ENCODE measurements around the gene CNEP1R1. TPM values are rescaled to one million over a fixed set of nuclear protein-coding genes. Genes with fewer than 3 reads are reported as not detected.

The CNEP1R1 gene
- total RNA-seq, 1 experiment from 2014 or later: 10.5 TPM

DNA sequence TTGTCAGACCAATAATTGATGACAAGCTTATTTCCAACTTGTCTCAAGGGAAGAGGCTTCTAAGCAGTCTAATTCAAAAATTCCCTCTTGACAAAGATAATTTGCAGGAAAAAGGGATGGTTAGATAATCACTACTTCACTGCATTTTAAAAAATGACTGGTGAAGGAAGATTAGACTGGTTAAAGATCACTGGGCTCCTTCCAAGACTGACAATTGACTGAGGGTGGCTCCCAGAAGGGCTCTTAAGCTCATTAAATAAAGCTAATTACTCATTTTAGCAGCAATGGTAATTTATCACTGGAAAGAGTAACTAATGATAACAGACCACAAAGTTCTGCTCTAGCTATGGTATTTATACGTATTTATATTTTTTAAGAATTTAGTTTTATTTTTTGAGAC lies 36.3 kb downstream of the CNEP1R1 start:
- ATAC-seq (no peak), DNase-seq (no peak)
- Histone ChIP-seq H3K9ac (ENCODE audit: low read length) (no peak overlapping the region), H3K4me3 (ENCODE audit: low read length) (no peak overlapping the region), H2AFZ (ENCODE audit: low read length) (no peak overlapping the region), H3K27ac (ENCODE audit: low read length) (no peak overlapping the region), H3K4me2 (ENCODE audit: low read length) (no peak overlapping the region), H3K79me2 (ENCODE audit: low read length) (peaks cover under 1% of the 10 kb centered on the region), H3K9me3 (ENCODE audit: low read length) (no peaks in the 10 kb centered on the region), H3F3A (ENCODE audit: low read length, unreplicated experiment) (no peaks in the 10 kb centered on the region), H4K20me1 (ENCODE audit: low read length) (no peaks in the 10 kb centered on the region), H3K9me2 (replicated peaks; ENCODE audit: low read length) (no peaks in the 10 kb centered on the region), H3K27me3 (ENCODE audit: low read length) (no peaks in the 10 kb centered on the region), H3K36me3 (ENCODE audit: low read depth, low read length) (no peaks in the 10 kb centered on the region), H3K4me1 (ENCODE audit: insufficient read depth, low read length) (no peaks in the 10 kb centered on the region)
- CTCF ChIA-PET: interaction anchor here (0.6 to 0.7 kb wide), 2 partner anchors 36 to 149 kb away, joined by 3 to 4 read pairs; partner anchors contain the start of gene CNEP1R1
- POLR2A ChIA-PET (ENCODE audit: unreplicated experiment): no interaction called here
- intact Hi-C loops (cut with micrococcal nuclease): loop anchor here (10.0 kb wide), 1 partner anchor 93 kb away; the partner anchor contains the start of gene TENT4B
- BruUV-seq (replicated peaks): no TSS peak
- TF ChIP-seq, protein P1, sequence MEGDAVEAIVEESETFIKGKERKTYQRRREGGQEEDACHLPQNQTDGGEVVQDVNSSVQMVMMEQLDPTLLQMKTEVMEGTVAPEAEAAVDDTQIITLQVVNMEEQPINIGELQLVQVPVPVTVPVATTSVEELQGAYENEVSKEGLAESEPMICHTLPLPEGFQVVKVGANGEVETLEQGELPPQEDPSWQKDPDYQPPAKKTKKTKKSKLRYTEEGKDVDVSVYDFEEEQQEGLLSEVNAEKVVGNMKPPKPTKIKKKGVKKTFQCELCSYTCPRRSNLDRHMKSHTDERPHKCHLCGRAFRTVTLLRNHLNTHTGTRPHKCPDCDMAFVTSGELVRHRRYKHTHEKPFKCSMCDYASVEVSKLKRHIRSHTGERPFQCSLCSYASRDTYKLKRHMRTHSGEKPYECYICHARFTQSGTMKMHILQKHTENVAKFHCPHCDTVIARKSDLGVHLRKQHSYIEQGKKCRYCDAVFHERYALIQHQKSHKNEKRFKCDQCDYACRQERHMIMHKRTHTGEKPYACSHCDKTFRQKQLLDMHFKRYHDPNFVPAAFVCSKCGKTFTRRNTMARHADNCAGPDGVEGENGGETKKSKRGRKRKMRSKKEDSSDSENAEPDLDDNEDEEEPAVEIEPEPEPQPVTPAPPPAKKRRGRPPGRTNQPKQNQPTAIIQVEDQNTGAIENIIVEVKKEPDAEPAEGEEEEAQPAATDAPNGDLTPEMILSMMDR (conservative IDR thresholded peaks at IDR 0.05; ENCODE audit: low read depth, low read length): no peak
- TF ChIP-seq EZH2phosphoT487 (IDR thresholded peaks at IDR 0.05; ENCODE audit: borderline replicate concordance, low read length) (no peak), EZH2 (IDR thresholded peaks at IDR 0.05; ENCODE audit: low read length, unreplicated experiment) (no peak)

DNA sequence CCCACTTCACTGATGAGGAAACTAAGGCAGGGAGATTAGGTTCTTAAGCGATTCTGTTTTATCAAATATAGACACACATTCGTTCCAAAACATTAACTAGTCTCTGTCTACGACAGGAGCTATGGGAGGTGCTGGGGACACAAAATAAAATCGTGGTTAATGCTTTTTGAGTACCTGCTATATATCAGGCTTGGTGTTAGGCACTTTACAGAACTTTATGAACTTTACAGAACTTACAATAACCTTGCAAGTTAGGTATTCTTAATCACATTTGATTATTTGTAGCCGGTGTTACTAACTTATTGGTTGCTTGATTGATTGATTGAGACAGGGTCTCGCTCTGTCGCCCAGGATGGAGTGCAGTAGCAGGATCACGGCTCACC lies 40.2 kb downstream of the CNEP1R1 start:
- POLR2A ChIA-PET (ENCODE audit: unreplicated experiment): no interaction called here
- BruUV-seq (replicated peaks): TSS peak; percentile 79
- CTCF ChIA-PET: interaction anchor here (1.0 kb wide), 1 partner anchor 40 kb away, joined by 3 read pairs; the partner anchor contains the start of gene CNEP1R1

DNA sequence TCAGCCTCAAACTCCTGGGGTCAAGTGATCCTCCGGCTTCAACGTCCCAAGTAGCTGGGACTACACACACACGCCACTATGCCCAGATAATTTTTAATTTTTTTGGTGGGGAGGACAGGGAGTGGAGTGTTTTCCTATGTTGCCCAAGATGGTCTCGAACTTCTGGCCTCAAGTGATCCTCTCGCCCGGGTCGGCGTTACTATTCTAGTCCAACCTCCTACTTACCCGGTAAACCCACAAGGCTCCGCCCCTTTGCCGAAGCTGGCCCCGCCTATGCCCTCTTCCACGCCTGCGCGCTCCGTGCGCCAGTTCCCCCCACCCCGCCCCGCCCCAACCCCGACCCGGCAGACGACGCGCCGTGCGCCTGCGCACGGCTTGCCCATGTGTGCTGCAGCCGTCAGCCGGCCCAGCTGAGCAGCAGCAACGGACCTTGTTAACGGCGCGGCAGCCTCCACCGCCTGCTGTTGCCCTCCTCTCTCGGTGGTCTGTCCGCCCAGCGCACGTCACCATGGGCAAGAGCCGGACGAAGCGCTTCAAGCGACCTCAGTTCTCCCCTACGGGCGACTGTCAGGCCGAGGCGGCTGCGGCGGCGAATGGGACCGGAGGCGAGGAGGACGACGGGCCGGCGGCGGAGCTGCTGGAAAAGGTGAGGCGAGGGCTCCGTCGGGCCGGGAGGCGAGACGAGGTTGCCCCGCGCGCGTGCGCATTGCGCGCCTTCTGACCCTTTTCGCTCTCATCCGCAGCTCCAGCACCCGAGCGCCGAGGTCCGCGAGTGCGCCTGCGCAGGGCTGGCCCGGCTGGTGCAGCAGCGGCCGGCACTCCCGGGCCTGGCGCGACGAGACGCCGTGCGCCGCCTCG lies 40.8 kb downstream of the CNEP1R1 start, which contains the start of gene HEATR3:
Gene HEATR3, plus strand, starts transcription at position 347 of the 858 bp plus-strand sequence. Its CDS starts 162 bp downstream, at position 509.
- H3K79me2 ChIP-seq (ENCODE audit: low read length): peaks cover 39% of the 10 kb centered on the region
- peak; percentile 87 for DNase-seq
- H3K4me1 ChIP-seq (ENCODE audit: insufficient read depth, low read length): peaks cover 9% of the 10 kb centered on the region
- intact Hi-C loops (cut with micrococcal nuclease): loop anchor here (2.0 to 10.0 kb wide), 3 partner anchors 39 to 145 kb away; partner anchors contain the start of genes CNEP1R1 and TENT4B
- H3F3A ChIP-seq (ENCODE audit: low read length, unreplicated experiment): no peaks in the 10 kb centered on the region
- POLR2A ChIA-PET (ENCODE audit: unreplicated experiment): interaction anchor here (0.6 to 1.0 kb wide), 3 partner anchors 40 to 172 kb away, joined by 3 to 10 read pairs (median 4); partner anchors contain the start of gene CNEP1R1
- H3K36me3 ChIP-seq (ENCODE audit: low read depth, low read length): peaks cover 3% of the 10 kb centered on the region
- no peaks in the 10 kb centered on the region for H3K9me3 ChIP-seq (ENCODE audit: low read length)
- no peaks in the 10 kb centered on the region for H3K9me2 ChIP-seq (replicated peaks; ENCODE audit: low read length)
- H4K20me1 ChIP-seq (ENCODE audit: low read length): peaks cover 15% of the 10 kb centered on the region; the same call in 1 of the 2 replicates
- BruUV-seq (replicated peaks): no TSS peak
- peak; percentile 92 for ATAC-seq
- peak within 1 kb of the TSS; percentile 92 for H3K9ac ChIP-seq (ENCODE audit: low read length)
- peak within 1 kb of the TSS; percentile 85 for H3K4me3 ChIP-seq (ENCODE audit: low read length)
- H3K27me3 ChIP-seq (ENCODE audit: low read length): no peaks in the 10 kb centered on the region
- peak within 1 kb of the TSS; percentile 80 for H3K27ac ChIP-seq (ENCODE audit: low read length)
- H2AFZ ChIP-seq (ENCODE audit: low read length): peak within 1 kb of the TSS; percentile 99
- CTCF ChIA-PET: interaction anchor here (0.6 to 1.0 kb wide), 3 partner anchors 17 to 41 kb away, joined by 3 to 8 read pairs (median 3); partner anchors contain the start of gene CNEP1R1
- TF ChIP-seq, protein P1 (conservative IDR thresholded peaks at IDR 0.05; ENCODE audit: low read depth, low read length): no peak
- TF ChIP-seq EZH2phosphoT487 (IDR thresholded peaks at IDR 0.05; ENCODE audit: borderline replicate concordance, low read length): no peak
- no peak for TF ChIP-seq EZH2 (IDR thresholded peaks at IDR 0.05; ENCODE audit: low read length, unreplicated experiment)
- H3K4me2 ChIP-seq (ENCODE audit: low read length): peak within 1 kb of the TSS; percentile 98

More for the DNA sequence above, 40.2 kb downstream of the CNEP1R1 start:
- Histone ChIP-seq H3K9me2 (replicated peaks; ENCODE audit: low read length) (no peaks in the 10 kb centered on the region), H3K27me3 (ENCODE audit: low read length) (no peaks in the 10 kb centered on the region), H3K36me3 (ENCODE audit: low read depth, low read length) (no peaks in the 10 kb centered on the region; the same call in 1 of the 2 replicates), H3K79me2 (ENCODE audit: low read length) (peaks cover 39% of the 10 kb centered on the region), H3K9ac (ENCODE audit: low read length) (no peak overlapping the region), H3K4me2 (ENCODE audit: low read length) (peak overlapping the region; percentile 72), H3K4me1 (ENCODE audit: insufficient read depth, low read length) (peaks cover 9% of the 10 kb centered on the region), H3K4me3 (ENCODE audit: low read length) (peak overlapping the region; percentile 48; the same call in 1 of the 2 replicates), H2AFZ (ENCODE audit: low read length) (peak overlapping the region; percentile 81), H4K20me1 (ENCODE audit: low read length) (peaks cover 15% of the 10 kb centered on the region; the same call in 1 of the 2 replicates), H3K27ac (ENCODE audit: low read length) (no peak overlapping the region), H3K9me3 (ENCODE audit: low read length) (no peaks in the 10 kb centered on the region), H3F3A (ENCODE audit: low read length, unreplicated experiment) (no peaks in the 10 kb centered on the region)
- TF ChIP-seq EZH2 (IDR thresholded peaks at IDR 0.05; ENCODE audit: low read length, unreplicated experiment) (no peak), EZH2phosphoT487 (IDR thresholded peaks at IDR 0.05; ENCODE audit: borderline replicate concordance, low read length) (no peak)
- DNase-seq (no peak), ATAC-seq (no peak)
- intact Hi-C loops (cut with micrococcal nuclease): loop anchor here (5.0 to 10.0 kb wide), 2 partner anchors 38 to 90 kb away; partner anchors contain the start of genes CNEP1R1 and TENT4B
